Fibroblast of the conjunctiva (primary cell): Measurements from ENCODE around the gene ARHGEF17.
A peak's percentile ranks its signal among the peaks of the same experiment; 100 is the strongest.

ENCODE experiments used
- DNase-seq: peaks from one replicate; pipeline ENCODE4 v3.0.0-alpha.2; 2010; ENCODE audit warnings: low read depth

ARHGEF17 gene

GRCh38 chr11:73293356-73293936 lies 14.6 kb upstream of the ARHGEF17 start:
- DNase-seq = no peak

DNA sequence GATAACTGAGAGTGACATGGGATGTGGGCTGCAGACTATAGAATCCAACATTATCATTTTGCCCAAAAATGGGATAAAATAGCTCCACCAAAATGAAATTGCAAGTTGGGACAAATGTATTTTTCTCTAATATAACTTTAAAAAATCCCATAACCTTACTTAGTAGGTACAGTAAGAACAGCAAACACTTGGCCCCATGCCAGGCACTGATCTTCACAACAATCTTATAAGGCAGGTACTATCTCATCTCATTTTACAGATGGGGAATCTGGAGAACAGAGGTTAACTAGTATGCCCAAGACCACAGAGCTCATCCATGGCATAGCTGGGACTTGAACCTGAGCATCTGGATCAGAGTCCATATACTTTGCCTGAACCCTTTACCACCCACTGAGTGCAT lies 13.5 kb upstream of the ARHGEF17 start:
- DNase-seq = no peak

DNA sequence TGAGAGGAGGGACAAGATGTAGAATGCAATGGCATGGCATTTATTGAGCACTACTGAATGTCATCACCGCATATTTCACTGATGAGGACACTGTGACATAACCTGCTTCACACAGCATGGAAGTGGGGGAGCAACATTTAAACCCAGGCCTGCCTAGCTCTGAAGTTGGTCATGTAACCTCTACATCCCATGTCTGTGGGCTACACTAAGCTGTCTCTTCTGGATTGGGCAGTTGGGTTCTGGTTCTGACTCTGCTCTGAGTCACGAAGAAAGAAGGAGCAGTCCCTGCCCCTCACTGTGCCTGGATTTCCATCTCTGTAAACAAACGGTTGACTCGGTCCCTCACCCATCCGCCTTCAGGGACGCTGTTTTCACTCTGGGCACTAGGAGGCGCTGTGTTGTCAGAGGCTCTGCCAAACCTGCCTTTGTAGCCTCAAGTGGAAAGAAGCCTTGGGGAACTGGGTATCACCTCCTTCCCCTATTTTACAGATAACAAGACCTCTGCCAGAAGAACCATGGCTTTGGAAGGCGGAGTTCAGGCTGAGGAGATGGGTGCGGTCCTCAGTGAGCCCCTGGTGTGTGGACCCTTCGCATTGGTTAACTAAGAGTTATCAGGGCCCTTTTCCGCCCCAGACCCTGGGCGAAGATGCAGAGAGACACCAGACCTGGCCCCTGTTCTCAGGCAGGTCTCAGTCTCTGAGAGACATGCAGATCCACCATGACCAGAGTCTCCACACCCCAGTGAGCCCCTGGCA lies 12.7 kb upstream of the ARHGEF17 start:
- DNase-seq = no peak

DNA sequence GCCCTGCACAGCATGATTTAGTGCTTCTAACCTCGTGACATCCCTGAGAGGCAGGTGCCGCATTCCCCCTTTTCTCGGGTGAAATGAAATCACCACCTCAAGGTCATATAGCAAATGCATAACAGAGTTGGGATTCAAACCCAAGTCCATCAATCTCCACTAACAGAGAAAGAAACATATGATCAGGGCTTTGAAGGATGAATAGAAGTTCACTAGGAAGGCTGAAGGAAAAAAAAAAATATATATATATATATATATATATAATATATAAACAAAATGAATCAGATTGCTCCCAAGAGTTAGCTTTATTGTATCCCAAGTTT lies 12.1 kb upstream of the ARHGEF17 start:
- no peak for DNase-seq

DNA sequence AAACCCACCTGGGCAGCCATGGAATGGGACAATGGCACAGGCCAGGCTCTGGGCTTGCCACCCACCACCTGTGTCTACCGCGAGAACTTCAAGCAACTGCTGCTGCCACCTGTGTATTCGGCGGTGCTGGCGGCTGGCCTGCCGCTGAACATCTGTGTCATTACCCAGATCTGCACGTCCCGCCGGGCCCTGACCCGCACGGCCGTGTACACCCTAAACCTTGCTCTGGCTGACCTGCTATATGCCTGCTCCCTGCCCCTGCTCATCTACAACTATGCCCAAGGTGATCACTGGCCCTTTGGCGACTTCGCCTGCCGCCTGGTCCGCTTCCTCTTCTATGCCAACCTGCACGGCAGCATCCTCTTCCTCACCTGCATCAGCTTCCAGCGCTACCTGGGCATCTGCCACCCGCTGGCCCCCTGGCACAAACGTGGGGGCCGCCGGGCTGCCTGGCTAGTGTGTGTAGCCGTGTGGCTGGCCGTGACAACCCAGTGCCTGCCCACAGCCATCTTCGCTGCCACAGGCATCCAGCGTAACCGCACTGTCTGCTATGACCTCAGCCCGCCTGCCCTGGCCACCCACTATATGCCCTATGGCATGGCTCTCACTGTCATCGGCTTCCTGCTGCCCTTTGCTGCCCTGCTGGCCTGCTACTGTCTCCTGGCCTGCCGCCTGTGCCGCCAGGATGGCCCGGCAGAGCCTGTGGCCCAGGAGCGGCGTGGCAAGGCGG lies 11.4 kb upstream of the ARHGEF17 start:
- no peak for DNase-seq

DNA sequence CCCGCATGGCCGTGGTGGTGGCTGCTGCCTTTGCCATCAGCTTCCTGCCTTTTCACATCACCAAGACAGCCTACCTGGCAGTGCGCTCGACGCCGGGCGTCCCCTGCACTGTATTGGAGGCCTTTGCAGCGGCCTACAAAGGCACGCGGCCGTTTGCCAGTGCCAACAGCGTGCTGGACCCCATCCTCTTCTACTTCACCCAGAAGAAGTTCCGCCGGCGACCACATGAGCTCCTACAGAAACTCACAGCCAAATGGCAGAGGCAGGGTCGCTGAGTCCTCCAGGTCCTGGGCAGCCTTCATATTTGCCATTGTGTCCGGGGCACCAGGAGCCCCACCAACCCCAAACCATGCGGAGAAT lies 10.9 kb upstream of the ARHGEF17 start:
- no peak for DNase-seq

GRCh38 chr11:73297702-73298101 lies 10.4 kb upstream of the ARHGEF17 start:
- no peak for DNase-seq

- no peak for DNase-seq
Observed at GRCh38 chr11:73298233-73298632, 9.8 kb upstream of the ARHGEF17 start.

- no peak for DNase-seq
Observed at GRCh38 chr11:73299751-73300150, 8.3 kb upstream of the ARHGEF17 start.

GRCh38 chr11:73306069-73306841 lies 1.8 kb upstream of the ARHGEF17 start:
- no peak for DNase-seq

- no peak for DNase-seq
Observed at GRCh38 chr11:73306977-73307322, 1.1 kb upstream of the ARHGEF17 start.

- peak; percentile 98 for DNase-seq
Observed at GRCh38 chr11:73307323-73308002, 613 bp upstream of the ARHGEF17 start.

DNA sequence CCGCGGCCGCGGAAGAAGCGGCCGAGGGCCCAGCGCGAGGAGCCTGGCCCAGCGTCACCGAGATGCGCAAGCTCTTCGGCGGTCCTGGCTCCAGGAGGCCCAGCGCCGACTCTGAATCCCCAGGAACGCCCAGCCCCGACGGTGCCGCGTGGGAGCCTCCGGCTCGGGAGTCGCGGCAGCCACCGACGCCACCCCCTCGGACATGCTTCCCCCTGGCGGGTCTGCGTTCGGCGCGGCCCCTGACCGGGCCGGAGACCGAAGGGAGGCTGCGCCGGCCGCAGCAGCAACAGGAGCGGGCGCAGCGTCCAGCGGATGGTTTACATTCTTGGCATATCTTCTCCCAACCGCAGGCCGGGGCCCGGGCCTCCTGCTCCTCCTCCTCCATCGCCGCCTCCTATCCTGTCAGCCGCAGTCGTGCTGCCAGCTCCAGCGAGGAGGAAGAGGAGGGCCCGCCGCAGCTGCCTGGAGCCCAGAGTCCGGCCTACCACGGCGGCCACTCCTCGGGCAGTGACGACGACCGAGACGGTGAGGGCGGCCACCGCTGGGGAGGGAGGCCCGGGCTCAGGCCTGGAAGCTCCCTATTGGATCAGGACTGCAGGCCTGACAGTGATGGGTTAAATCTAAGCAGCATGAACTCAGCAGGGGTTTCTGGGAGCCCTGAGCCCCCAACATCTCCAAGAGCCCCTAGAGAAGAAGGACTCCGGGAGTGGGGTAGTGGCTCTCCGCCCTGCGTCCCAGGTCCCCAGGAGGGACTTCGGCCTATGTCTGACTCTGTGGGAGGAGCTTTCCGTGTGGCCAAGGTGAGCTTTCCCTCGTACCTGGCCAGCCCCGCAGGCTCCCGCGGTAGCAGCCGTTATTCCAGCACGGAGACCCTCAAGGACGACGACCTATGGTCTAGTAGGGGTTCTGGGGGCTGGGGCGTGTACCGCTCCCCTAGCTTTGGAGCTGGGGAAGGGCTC lies 1.2 kb downstream of the ARHGEF17 start:
- peak; percentile 91 for DNase-seq

GRCh38 chr11:73310076-73310475 lies 2.0 kb downstream of the ARHGEF17 start:
- no peak for DNase-seq

GRCh38 chr11:73310661-73311393 lies 2.8 kb downstream of the ARHGEF17 start:
- DNase-seq = no peak

- no peak for DNase-seq
Observed at GRCh38 chr11:73311394-73311869, 3.4 kb downstream of the ARHGEF17 start.

DNA sequence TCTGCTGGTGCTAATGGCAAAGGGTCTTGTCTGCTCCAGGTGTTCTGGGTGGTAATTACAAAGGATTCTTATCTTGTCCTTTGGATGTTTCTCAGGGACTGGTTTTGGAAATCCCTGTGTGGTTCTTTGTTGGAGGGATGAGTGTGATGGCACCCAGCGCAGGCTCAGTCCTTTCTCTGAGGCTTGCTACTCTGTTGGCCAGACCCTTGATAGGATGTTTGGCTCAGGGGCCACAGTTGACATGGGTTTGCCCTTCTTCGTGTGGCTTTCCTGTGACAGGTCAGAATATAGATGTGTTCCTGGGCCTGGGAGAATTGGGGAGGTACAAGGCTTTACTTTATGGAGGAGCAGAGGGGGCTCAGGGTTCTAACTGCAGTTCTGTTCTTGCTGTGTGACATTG lies 4.0 kb downstream of the ARHGEF17 start:
- DNase-seq = no peak

DNA sequence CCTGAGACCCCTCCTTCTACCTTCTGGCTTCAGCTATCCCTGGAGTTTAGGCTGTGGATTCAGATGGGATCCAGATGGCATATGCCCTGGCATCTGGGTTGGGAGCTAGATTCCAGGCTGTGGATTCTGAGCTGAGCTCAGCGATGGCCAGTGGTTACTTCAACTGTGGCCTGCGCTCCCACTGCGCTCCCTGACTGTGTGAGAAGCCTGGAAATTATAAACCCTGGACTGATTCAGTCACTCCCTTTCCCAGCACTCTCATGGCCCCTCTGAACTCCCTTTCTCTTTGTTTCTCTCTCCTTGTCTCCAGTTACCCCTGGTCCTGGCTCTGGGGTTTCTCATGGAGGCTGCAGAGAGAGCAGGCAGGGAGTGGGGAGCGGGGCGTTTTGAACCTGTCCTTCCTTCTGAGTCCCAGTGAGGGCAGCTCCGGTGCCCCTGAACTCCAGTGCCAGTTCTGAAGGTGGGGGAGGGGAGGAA lies 4.8 kb downstream of the ARHGEF17 start:
- DNase-seq = no peak

GRCh38 chr11:73313652-73314051 lies 5.6 kb downstream of the ARHGEF17 start:
- no peak for DNase-seq
